ENCODE results near the gene FAXC. TPM values are rescaled to one million over a fixed set of nuclear protein-coding genes. Genes with fewer than 3 reads are reported as not detected.

FAXC gene
- polyA plus RNA-seq, 4 donors: 4.7 to 9.3 (median 5.6) TPM

Other genes with a start within 250 kb of the FAXC start
- gene COQ3, start 44.5 kb upstream of the FAXC start, polyA plus RNA-seq (ENCODE audit: insufficient read length in 4 of 4): 10 to 100 TPM; 10.4 to 13.2 (median 12.3) TPM
- gene PNISR, start 75.6 kb upstream of the FAXC start, polyA plus RNA-seq (ENCODE audit: insufficient read length in 4 of 4): 100 to 1,000 TPM; 238 to 415 (median 323) TPM
- gene USP45, start 165.7 kb upstream of the FAXC start, polyA plus RNA-seq (ENCODE audit: insufficient read length in 4 of 4): 10 to 100 TPM in 2 of 4 donors, 1 to 10 TPM in 2; 8.0 to 13.1 (median 10.6) TPM
- gene CCNC, start 219.0 kb upstream of the FAXC start, polyA plus RNA-seq (ENCODE audit: insufficient read length in 4 of 4): 10 to 100 TPM; 59.4 to 94.1 (median 88.0) TPM

All from left renal pelvis (tissue), 4 donors.